Activated CD8-positive, alpha-beta memory T cell treated with anti-CD3 and anti-CD28 coated beads for 36 hours (primary cell): Measurements from ENCODE around the gene NYNRIN. TPM values are rescaled to one million over a fixed set of nuclear protein-coding genes. Genes with fewer than 3 reads are reported as not detected.
"Not testable (repeated sequence)": the region's sequence is repeated elsewhere in the genome, so short reads cannot be mapped to it uniquely, and the experiment has no call there.

ENCODE experiments used
- CTCF ChIA-PET: fragments of 350-600 bp; sonication (Branson Sonifier 250); formaldehyde crosslinking; loops from one replicate; lab custom pipeline; 2021; ENCODE audit warnings: antibody characterized with exemption; lab: Charles Lee
- POLR2A ChIA-PET: fragments of 350-600 bp; sonication (Branson Sonifier 250); formaldehyde crosslinking; loops from one replicate; lab custom pipeline; 2021; ENCODE audit warnings: antibody characterized with exemption; lab: Charles Lee
- total RNA-seq, 2 experiments: library from RNA; stranded (reverse); gene quantifications; one replicate each; pipeline ENCODE4 v1.2.3, GENCODE V29; 2021

The NYNRIN gene
- total RNA-seq, 2 experiments from 2014 or later: 0.06 TPM

DNA sequence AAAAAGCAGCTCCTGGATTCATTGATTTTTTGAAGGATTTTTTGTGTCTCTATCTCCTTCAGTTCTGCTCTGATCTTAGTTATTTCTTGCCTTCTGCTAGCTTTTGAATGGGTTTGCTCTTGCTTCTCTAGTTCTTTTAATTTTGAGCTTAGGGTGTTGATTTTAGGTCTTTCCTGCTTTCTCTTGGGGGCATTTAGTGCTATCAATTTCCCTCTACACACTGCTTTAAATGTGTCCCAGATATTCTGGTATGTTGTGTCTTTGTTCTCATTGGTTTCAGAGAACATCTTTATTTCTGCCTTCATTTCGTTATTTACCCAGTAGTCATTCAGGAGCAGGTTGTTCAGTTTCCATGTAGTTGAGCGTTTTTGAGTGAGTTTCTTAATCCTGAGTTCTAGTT is 52.0 kb downstream of the NYNRIN start:
- POLR2A ChIA-PET, CTCF ChIA-PET: not testable (repeated sequence)

DNA sequence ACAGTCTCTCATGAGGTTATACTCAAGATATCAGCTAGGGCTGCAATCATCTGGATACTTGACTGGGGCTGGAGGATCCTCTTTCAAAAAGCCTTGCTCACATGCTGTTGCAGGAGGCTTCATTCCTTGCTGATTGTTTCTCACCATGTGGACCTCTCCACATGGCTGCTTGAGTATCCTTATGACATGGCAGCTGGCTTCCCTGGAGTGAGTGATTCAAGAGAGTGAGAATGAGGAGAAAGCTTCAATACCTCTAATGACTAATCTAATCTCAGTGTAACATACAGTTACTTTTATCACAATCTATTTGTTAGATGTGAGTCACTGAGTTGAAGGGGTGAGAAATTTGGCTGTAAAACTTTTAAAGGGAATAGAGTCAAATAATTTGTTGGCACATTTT is 58.2 kb downstream of the NYNRIN start:
- POLR2A ChIA-PET: no interaction called here

DNA sequence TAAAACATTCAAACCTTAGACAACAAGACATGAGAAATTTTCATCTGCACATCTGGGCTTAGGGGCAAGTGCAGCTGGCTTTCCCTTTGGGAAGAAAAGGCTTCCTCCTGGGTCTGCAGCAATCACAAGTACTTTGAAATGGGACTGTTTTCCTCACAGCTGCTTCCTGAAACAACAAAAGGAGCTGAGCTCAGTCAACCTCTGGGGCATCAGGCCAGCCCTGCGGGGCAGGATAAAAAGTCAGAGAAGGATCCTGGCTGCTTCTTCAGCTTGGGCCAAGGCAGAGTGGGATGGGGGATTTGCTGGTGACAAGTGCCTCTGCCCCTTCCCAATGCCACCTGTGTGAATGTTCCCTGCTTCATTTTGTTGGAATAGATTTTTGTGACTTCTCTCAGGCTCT is 59.9 kb downstream of the NYNRIN start:
- ChIA-PET CTCF (no interaction called here), POLR2A (no interaction called here)

More for the DNA sequence above, 58.2 kb downstream of the NYNRIN start:
- CTCF ChIA-PET: no interaction called here

DNA sequence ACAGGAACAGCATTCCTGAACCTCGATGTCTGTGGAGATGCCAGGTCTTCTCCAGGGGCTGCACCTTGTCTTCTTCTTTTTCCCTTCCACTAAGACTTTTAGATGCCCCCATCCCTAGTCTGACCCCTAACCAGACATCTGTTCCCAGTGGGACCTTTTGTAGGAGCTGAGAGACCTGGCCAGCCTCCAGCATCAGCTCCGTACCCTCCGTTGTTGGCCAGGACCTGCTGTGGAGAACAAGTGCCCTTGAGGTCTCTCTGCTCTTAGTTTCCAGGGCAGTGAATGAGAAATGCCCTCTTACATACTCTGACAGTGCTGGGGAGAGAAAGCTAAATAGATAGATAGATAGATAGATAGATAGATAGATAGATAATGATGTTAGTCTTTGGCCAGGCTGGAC is 60.5 kb downstream of the NYNRIN start:
- CTCF ChIA-PET: no interaction called here
- POLR2A ChIA-PET: no interaction called here

DNA sequence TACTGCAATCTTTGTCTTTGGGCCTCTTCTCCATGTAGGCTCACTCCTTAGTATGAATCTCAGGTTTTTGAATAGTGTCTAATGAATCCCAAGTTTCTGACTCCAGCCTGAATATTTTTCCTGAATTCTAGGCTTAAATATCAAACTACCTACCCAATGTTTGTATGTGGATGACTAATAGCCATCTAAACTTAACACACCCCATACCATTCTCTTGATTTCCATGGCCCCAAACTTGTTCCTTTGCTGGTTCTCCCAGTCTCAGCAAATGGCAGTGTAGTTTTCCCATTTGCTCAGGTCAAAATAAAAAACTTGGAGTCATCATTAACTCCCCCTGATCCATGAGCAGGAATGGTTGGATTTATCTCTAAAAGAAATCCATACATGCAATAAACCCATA is 62.5 kb downstream of the NYNRIN start:
- CTCF ChIA-PET: no interaction called here

DNA sequence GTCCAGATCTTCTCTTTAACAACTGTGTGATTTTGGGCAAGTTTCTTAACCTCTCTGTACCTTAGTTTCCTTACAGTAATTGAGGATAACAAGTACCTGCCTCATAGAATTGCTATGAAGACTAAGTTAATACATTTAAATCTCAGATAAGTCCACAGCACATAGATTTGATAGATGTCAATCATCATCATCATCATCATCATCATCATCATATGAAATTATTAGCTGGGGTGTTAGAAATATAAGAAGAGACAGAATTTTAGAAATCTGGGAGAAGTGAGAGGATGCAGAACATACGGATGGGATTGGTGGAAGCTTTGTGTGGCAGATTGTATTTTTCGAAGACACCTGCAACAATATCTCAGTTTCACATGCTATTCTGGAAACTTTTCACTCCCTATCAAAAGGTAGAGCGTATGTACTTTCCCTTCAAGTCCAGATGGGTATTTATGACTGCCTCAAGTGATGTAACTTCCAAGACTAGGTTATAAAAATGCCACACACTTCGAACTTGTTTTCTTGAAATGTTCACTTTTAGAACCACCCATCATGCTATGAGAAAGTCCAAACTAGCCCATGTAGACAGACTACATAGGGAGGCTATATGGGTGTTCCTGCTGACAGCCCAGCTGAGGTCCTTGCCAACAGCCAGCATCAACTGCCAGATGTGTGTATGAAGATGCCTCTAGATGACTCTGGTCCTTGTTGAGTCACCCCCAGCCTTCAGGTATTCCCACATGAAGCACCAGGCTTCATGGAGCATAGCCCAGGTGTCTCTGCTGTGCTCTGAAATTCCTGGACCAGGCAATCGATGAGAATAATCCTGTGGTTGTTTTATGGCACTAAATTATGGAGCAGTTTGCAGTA is 64.4 kb downstream of the NYNRIN start:
- CTCF ChIA-PET: no interaction called here
- POLR2A ChIA-PET: no interaction called here

More for the DNA sequence above, 62.5 kb downstream of the NYNRIN start:
- POLR2A ChIA-PET: no interaction called here

DNA sequence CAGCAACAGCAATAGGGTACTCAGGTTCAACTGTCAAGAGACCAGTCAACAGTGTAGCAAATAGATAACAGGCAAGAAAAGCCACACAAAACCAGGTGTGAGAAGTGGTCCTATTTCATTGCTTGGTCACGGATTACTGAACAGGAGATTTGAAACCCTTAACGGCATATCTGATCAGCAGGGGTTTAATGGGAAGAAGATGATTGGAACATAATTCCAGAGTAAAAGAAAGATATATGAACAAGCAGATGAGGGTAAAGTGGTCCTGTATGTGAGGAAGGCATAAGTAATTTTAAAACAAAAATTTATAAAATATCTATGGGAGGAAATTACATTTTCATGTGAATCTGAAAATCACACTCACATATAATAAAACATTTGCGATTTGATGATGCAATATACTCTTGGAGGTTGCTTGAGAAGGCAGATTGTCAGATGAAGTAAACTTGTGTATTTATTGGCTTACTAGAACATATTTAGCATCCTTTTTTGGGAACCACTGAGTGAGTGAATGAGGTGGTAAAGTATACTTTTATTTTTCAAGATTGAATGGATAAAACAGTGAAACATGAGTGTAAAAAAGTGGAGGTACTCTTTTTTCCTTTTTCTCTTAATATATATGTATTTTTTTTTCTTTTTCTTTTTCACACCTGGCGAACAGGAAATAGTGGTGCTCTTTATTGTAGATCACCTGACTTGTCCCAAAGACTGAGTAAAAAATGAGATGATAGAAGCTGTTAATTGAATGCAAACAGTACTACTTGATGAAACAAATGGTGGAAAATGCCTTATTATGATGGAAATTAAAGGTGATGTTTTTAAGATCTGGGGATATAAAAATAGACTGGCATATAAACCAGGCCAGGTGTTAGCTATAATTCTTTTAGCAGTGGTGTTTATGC is 65.3 kb downstream of the NYNRIN start:
- ChIA-PET CTCF (interaction anchor here (1.2 kb wide), 1 partner anchor 18 kb away, joined by 3 read pairs; no protein-coding TSS in a partner anchor), POLR2A (no interaction called here)

DNA sequence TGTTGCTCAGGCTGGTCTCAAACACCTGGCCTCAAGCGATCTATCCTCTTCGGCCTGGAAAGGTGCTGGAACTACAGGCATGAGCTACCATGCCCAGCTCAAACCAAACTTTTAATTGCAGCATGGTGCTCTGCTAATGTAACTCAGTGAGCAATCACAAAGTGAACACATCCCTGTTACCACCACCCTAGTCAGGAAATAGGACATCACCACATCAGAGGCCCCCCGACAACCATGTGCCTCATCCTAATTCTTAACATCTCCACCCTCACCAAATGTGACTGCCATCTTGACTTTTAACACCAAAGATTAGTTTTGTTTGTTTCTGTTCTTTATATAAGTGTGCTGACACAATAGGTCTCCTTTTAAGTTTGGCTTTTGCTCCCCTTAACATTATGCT is 66.6 kb downstream of the NYNRIN start:
- CTCF ChIA-PET: interaction anchor here (1.2 kb wide), 1 partner anchor 17 kb away, joined by 3 read pairs; no protein-coding TSS in a partner anchor
- POLR2A ChIA-PET: no interaction called here

DNA sequence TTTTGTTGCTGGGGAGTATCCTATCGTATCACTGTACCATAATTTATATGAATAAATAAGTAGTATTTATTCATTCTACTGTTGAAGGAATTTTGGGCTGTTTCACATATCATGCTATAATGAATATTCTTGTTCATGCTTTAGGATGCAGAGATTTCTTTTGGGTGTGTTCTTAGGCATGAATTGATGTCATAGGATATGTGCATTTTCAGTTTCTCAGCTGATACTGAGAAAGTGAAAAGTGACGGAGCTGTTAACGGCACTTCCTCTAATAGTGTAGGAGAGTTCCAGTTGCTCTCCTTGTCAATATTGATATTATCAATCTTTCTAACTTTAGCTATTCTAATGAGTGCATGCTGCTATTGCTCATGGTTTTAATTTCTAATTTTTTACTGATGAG is 67.0 kb downstream of the NYNRIN start:
- ChIA-PET POLR2A (no interaction called here), CTCF (no interaction called here)

Other genes starting within 250 kb of the NYNRIN start
- gene IRF9, start 237.7 kb upstream of the NYNRIN start, total RNA-seq: 10 to 100 TPM; 52.4 to 54.5 TPM
- gene REC8, start 226.9 kb upstream of the NYNRIN start, total RNA-seq: 10 to 100 TPM; 27.5 to 31.3 TPM
- 100 to 1,000 TPM; 166 to 168 TPM for gene IPO4, start 210.2 kb upstream of the NYNRIN start, total RNA-seq
- gene TM9SF1, start 203.6 kb upstream of the NYNRIN start, total RNA-seq: 10 to 100 TPM; 30.6 to 30.7 TPM
- gene TSSK4, start 193.3 kb upstream of the NYNRIN start, total RNA-seq: under 1 TPM; 0.27 TPM
- 10 to 100 TPM; 73.7 to 75.8 TPM for gene CHMP4A, start 185.5 kb upstream of the NYNRIN start, total RNA-seq
- 10 to 100 TPM; 14.9 to 17.4 TPM for gene MDP1, start 182.9 kb upstream of the NYNRIN start, total RNA-seq
- 100 to 1,000 TPM; 220 to 231 TPM for gene NEDD8, start 166.6 kb upstream of the NYNRIN start, total RNA-seq
- gene GMPR2, start 166.1 kb upstream of the NYNRIN start, total RNA-seq: 10 to 100 TPM; 39.9 to 45.7 TPM
- 10 to 100 TPM; 82.1 to 93.1 TPM for gene TINF2, start 156.4 kb upstream of the NYNRIN start, total RNA-seq
- gene TGM1, start 135.8 kb upstream of the NYNRIN start, total RNA-seq: 1 to 10 TPM; 2.6 to 3.2 TPM
- gene RABGGTA, start 127.4 kb upstream of the NYNRIN start, total RNA-seq: 10 to 100 TPM; 33.0 to 37.9 TPM
- gene DHRS1, start 99.2 kb upstream of the NYNRIN start, total RNA-seq: 1 to 10 TPM; 7.8 to 9.0 TPM
- gene NOP9, start 99.2 kb upstream of the NYNRIN start, total RNA-seq: 10 to 100 TPM; 46.1 to 49.3 TPM
- gene CIDEB, start 91.0 kb upstream of the NYNRIN start, total RNA-seq: 10 to 100 TPM; 14.2 to 14.4 TPM
- 10 to 100 TPM in 1 of 2 experiments, 1 to 10 TPM in 1; 9.3 to 10.4 TPM for gene LTB4R2, start 88.9 kb upstream of the NYNRIN start, total RNA-seq
- gene LTB4R, start 87.5 kb upstream of the NYNRIN start, total RNA-seq: 10 to 100 TPM; 12.5 to 13.7 TPM
- gene ADCY4, start 63.9 kb upstream of the NYNRIN start, total RNA-seq: 1 to 10 TPM in 1 of 2 experiments, under 1 TPM in 1; 0.78 to 1.3 TPM
- gene RIPK3, start 59.0 kb upstream of the NYNRIN start, total RNA-seq: 1 to 10 TPM; 8.2 to 9.7 TPM
- gene NFATC4, start 30.8 kb upstream of the NYNRIN start, total RNA-seq: under 1 TPM; 0.78 to 0.93 TPM
- gene CBLN3, start 30.7 kb downstream of the NYNRIN start, total RNA-seq: 1 to 10 TPM; 8.1 to 8.9 TPM
- 10 to 100 TPM; 53.4 to 57.9 TPM for gene KHNYN, start 31.0 kb downstream of the NYNRIN start, total RNA-seq
- gene SDR39U1, start 43.8 kb downstream of the NYNRIN start, total RNA-seq: 10 to 100 TPM; 53.2 to 59.0 TPM
- not detected for gene CMA1, start 109.3 kb downstream of the NYNRIN start, total RNA-seq
- not detected for gene CTSG, start 177.2 kb downstream of the NYNRIN start, total RNA-seq
- gene GZMH, start 210.7 kb downstream of the NYNRIN start, total RNA-seq: 100 to 1,000 TPM; 151 to 156 TPM
- 1,000 to 10,000 TPM; 6,616 to 6,714 TPM for gene GZMB, start 235.2 kb downstream of the NYNRIN start, total RNA-seq